Activated T-helper 1 cell treated with Interleukin-2 at 50 U/mL for 16 hours (primary cell): ENCODE measurements around the gene UTP14C.
"Not testable (repeated sequence)": the region's sequence is repeated elsewhere in the genome, so short reads cannot be mapped to it uniquely, and the experiment has no call there.

Experiments
- DNase-seq: peaks from one replicate; pipeline ENCODE4 v3.0.0-alpha.2; 2020; ENCODE audit warnings: low read depth

UTP14C gene

GRCh38 chr13:52024481-52024880 is at the start of gene UTP14C:
TSS of gene UTP14C (plus strand) at chr13:52024691. CDS start at chr13:52028805, 4,114 bp downstream.
- DNase-seq = no peak

- DNase-seq = no peak
These were observed 48.1 kb upstream of the UTP14C start for GRCh38 chr13:51976423-51976822.

GRCh38 chr13:51976890-51977289 is 47.6 kb upstream of the UTP14C start:
- no peak for DNase-seq

- no peak for DNase-seq
These were observed 46.9 kb upstream of the UTP14C start for GRCh38 chr13:51977625-51978024.

GRCh38 chr13:51978796-51979556 is 45.5 kb upstream of the UTP14C start:
- DNase-seq = no peak

- no peak for DNase-seq
These were observed 43.6 kb upstream of the UTP14C start for GRCh38 chr13:51980908-51981307.

- DNase-seq = no peak
These were observed 43.1 kb upstream of the UTP14C start for GRCh38 chr13:51981355-51981754.

- not testable (repeated sequence) for DNase-seq
These were observed 41.2 kb upstream of the UTP14C start for GRCh38 chr13:51983292-51983691.

GRCh38 chr13:51984904-51985303 is 39.6 kb upstream of the UTP14C start:
- DNase-seq = not testable (repeated sequence)

GRCh38 chr13:51988988-51989618 is 35.4 kb upstream of the UTP14C start:
- no peak for DNase-seq

- no peak for DNase-seq
These were observed 30.8 kb upstream of the UTP14C start for GRCh38 chr13:51993713-51994112.

GRCh38 chr13:51995677-51996551 is 28.6 kb upstream of the UTP14C start:
- DNase-seq = no peak

- DNase-seq = no peak
These were observed 27.9 kb upstream of the UTP14C start for GRCh38 chr13:51996641-51997040.

GRCh38 chr13:51997186-51997585 is 27.3 kb upstream of the UTP14C start:
- DNase-seq = no peak

- DNase-seq = no peak
These were observed 26.7 kb upstream of the UTP14C start for GRCh38 chr13:51997641-51998330.

GRCh38 chr13:51998723-51999509 is 25.6 kb upstream of the UTP14C start:
- no peak for DNase-seq

GRCh38 chr13:51999510-51999911 is 25.0 kb upstream of the UTP14C start:
- DNase-seq = no peak

- DNase-seq = no peak
These were observed 24.6 kb upstream of the UTP14C start for GRCh38 chr13:51999921-52000320.

- DNase-seq = no peak
These were observed 23.3 kb upstream of the UTP14C start for GRCh38 chr13:52001120-52001731.

GRCh38 chr13:52002361-52002760 is 22.1 kb upstream of the UTP14C start:
- no peak for DNase-seq

GRCh38 chr13:52003541-52003940 is 20.9 kb upstream of the UTP14C start:
- no peak for DNase-seq
